ENCODE measurements around the gene CYCS. TPM values are rescaled to one million over a fixed set of nuclear protein-coding genes. Genes with fewer than 3 reads are reported as not detected.
"Not testable (repeated sequence)": the region's sequence is repeated elsewhere in the genome, so short reads cannot be mapped to it uniquely, and the experiment has no call there.

CYCS gene
- 142 TPM for polyA plus RNA-seq

DNA sequence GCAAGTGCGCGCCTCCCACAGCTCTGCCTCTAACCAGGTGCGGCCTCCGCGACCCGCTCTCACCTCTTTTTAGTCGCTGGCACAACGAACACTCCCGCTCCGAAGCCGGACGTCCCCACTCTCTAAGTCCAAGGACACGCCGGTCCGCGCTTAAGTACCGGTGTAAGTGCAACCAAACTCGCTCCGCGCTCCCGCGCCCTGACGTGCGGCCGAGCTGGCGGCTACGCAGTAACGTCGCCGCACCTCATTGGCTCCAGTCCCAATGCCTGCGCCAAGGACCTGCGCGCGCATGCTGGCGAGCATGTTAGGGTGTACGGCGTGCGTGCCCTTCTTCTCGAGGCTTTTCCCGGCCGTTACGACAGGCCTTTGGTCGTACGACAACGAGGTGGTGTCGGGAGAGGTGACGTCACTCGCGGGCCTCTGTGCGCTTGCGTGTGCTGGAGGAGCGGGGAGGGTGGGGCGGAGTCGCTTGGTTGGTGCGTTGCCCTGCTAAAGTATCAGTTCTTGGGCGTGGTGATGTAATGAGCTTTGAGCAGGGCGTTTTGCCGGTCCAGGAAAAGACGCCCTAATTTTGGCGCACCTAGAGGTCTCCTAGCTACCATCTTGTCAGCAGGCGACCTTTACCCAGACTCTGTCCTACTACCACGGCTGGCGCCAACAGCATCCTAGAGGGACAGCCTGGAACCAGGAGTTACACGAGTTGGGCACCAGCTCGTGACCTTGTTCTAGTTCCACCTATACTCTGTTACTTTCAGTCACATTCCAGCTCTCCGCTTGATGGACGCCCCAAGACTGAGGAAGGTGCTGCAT is at the start of gene CYCS:
Gene CYCS, minus strand, starts transcription at position 124 of the 810 bp plus-strand sequence. CDS start 1,141 bp downstream, outside the sequence.
- H3K9me3 Mint-ChIP-seq: peaks cover 0 to 1% (median 0%) of the 10 kb centered on the region in 3 donors
- no peaks in the 10 kb centered on the region for H3K27me3 Mint-ChIP-seq
- peaks cover 15 to 17% (median 17%) of the 10 kb centered on the region in 3 donors for H3K4me1 Mint-ChIP-seq
- H3K36me3 Mint-ChIP-seq: peaks cover 6% of the 10 kb centered on the region
- peak within 1 kb of the TSS; percentile 95 to 100 (median 100) for H3K27ac Mint-ChIP-seq
- H3K4me3 Mint-ChIP-seq: peak within 1 kb of the TSS; percentile 96 to 100 (median 100)

GRCh38 chr7:25173184-25173583 is 48.1 kb upstream of the CYCS start:
- Mint-ChIP-seq H3K9me3 (no peaks in the 10 kb centered on the region), H3K36me3 (peaks cover 18% of the 10 kb centered on the region), H3K27ac (no peak overlapping the region), H3K4me3 (no peak overlapping the region), H3K27me3 (no peaks in the 10 kb centered on the region), H3K4me1 (peaks cover 3 to 9% (median 7%) of the 10 kb centered on the region in 3 donors)

DNA sequence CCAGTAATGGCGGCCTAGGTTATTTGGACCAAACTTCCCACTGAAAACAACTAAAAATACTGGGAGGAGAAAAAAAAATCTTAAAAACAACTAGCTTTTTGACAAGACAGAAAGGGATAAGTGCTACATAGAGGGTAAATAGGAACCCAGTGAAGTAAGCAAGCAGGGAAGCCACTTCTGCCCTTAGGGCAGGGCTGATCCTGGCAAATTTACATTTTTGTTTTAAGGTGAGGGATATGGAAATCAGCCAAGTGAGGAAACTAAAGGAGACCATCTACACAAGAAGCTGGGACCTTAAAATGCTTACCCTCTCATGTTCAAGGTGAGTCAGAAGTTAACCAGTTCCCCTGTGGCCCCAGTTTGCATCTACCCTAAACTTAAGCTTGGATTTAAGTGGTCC is 46.5 kb upstream of the CYCS start:
- H3K36me3 Mint-ChIP-seq: peaks cover 16% of the 10 kb centered on the region
- no peaks in the 10 kb centered on the region for H3K27me3 Mint-ChIP-seq
- H3K9me3 Mint-ChIP-seq: no peaks in the 10 kb centered on the region
- H3K4me3 Mint-ChIP-seq: peak overlapping the region in 2 of 4 donors; percentile 55 to 88
- H3K27ac Mint-ChIP-seq: no peak overlapping the region
- H3K4me1 Mint-ChIP-seq: peaks cover 0 to 5% (median 3%) of the 10 kb centered on the region in 3 donors

- peaks cover 16% of the 10 kb centered on the region for H3K36me3 Mint-ChIP-seq
- peaks cover 0 to 5% (median 3%) of the 10 kb centered on the region in 3 donors for H3K4me1 Mint-ChIP-seq
- H3K27ac Mint-ChIP-seq: no peak overlapping the region
- H3K27me3 Mint-ChIP-seq: no peaks in the 10 kb centered on the region
- H3K9me3 Mint-ChIP-seq: no peaks in the 10 kb centered on the region
- H3K4me3 Mint-ChIP-seq: peak overlapping the region in 1 of 4 donors; percentile 55
These were observed 46.0 kb upstream of the CYCS start for GRCh38 chr7:25171071-25171470.

GRCh38 chr7:25169683-25170082 is 44.6 kb upstream of the CYCS start:
- no peaks in the 10 kb centered on the region for H3K9me3 Mint-ChIP-seq
- H3K4me1 Mint-ChIP-seq: peaks cover 0 to 5% (median 3%) of the 10 kb centered on the region in 3 donors
- H3K36me3 Mint-ChIP-seq: peaks cover 16% of the 10 kb centered on the region
- H3K27me3 Mint-ChIP-seq: no peaks in the 10 kb centered on the region
- H3K27ac Mint-ChIP-seq: no peak overlapping the region
- no peak overlapping the region for H3K4me3 Mint-ChIP-seq

DNA sequence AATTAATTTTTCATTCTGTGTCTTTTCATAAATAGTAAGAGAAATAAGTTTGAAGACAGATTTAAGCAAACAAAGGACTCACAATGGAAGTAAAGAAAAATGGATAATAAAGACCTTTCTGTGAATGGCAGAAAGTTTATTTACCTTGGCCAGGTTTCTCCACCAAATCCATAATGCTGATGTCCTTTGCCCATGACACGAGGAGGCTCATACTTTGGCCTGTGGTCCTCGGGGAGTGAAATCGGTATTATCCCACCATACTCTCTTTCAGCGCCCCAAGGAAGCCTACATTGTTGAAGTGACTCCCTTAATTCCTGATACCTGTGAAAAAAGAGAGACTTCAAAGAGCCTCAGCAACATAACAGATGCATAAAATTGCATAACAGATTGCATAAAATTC is 43.1 kb upstream of the CYCS start:
- peak overlapping the region in 1 of 3 donors; percentile 6 for H3K27ac Mint-ChIP-seq
- no peak overlapping the region for H3K4me3 Mint-ChIP-seq
- H3K27me3 Mint-ChIP-seq: no peaks in the 10 kb centered on the region
- H3K4me1 Mint-ChIP-seq: peaks cover 0 to 5% (median 3%) of the 10 kb centered on the region in 3 donors
- no peaks in the 10 kb centered on the region for H3K9me3 Mint-ChIP-seq
- H3K36me3 Mint-ChIP-seq: peaks cover 17% of the 10 kb centered on the region

DNA sequence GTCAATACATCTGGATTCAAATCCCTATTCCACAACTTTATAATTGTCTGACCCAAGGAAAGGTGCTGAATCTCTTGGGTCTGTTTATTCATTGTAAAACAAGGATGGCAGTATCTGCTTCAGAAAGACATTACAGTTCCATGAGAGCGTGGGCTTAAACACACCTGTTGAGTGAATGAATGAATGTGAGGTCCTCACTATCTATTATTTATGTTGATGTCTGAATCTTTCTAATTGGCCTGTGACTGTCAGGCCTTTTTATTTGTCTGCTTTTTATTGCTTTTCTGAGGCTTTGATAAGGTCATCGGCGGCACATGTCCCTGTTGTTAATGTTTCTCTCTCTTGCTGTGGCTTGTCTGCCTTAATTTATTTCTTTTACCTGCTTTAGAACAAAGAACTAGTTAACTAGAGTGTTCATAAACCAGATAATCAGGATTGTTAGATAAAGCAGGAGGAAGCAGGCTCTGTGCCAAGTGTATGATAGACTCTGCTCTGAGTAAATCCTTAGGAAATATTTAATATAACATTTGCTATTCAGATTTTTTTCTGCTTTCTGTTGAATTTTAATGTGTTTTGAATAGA is 42.3 kb upstream of the CYCS start:
- H3K27ac Mint-ChIP-seq: no peak overlapping the region
- no peaks in the 10 kb centered on the region for H3K27me3 Mint-ChIP-seq
- no peak overlapping the region for H3K4me3 Mint-ChIP-seq
- H3K9me3 Mint-ChIP-seq: no peaks in the 10 kb centered on the region
- peaks cover 13% of the 10 kb centered on the region for H3K36me3 Mint-ChIP-seq
- H3K4me1 Mint-ChIP-seq: peaks cover 0 to 5% (median 3%) of the 10 kb centered on the region in 3 donors

GRCh38 chr7:25159983-25160596 is 35.0 kb upstream of the CYCS start:
- H3K4me3 Mint-ChIP-seq, H3K27me3 Mint-ChIP-seq, H3K36me3 Mint-ChIP-seq, H3K27ac Mint-ChIP-seq, H3K4me1 Mint-ChIP-seq, H3K9me3 Mint-ChIP-seq: not testable (repeated sequence)

- H3K9me3 Mint-ChIP-seq: no peaks in the 10 kb centered on the region
- H3K36me3 Mint-ChIP-seq: peaks cover 9% of the 10 kb centered on the region
- H3K4me1 Mint-ChIP-seq: peaks cover 1 to 5% (median 2%) of the 10 kb centered on the region in 3 donors
These were observed 33.9 kb upstream of the CYCS start for GRCh38 chr7:25158966-25159365.

GRCh38 chr7:25151773-25152172 is 26.7 kb upstream of the CYCS start:
- no peaks in the 10 kb centered on the region for H3K4me1 Mint-ChIP-seq
- H3K27ac Mint-ChIP-seq: no peak overlapping the region
- H3K36me3 Mint-ChIP-seq: peaks cover 18% of the 10 kb centered on the region
- no peaks in the 10 kb centered on the region for H3K9me3 Mint-ChIP-seq
- H3K4me3 Mint-ChIP-seq: no peak overlapping the region
- H3K27me3 Mint-ChIP-seq: no peaks in the 10 kb centered on the region

More at GRCh38 chr7:25158966-25159365, 33.9 kb upstream of the CYCS start:
- H3K4me3 Mint-ChIP-seq: no peak overlapping the region
- no peaks in the 10 kb centered on the region for H3K27me3 Mint-ChIP-seq
- no peak overlapping the region for H3K27ac Mint-ChIP-seq

DNA sequence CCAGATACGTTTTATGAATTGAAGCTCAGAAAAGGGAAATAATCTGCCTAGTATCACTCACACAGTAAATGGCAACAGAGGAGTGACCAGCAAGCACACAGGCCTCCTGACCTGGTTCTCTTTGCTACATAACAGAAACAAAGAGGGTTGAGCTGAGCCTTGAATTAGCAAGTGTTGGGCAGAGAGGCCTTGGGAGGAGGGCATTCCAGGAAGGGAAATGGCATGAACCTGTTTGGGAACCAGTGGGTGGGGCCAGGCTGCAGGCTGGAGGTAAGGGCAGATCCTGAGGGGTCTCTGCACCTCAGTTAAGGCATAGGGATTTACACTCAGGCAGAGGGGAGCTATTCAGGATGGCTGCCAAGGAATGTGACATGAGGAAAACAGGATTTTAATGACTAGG is 24.8 kb upstream of the CYCS start:
- Mint-ChIP-seq H3K27me3 (no peaks in the 10 kb centered on the region), H3K36me3 (peaks cover 20% of the 10 kb centered on the region), H3K4me1 (peaks cover 0 to 2% (median 0%) of the 10 kb centered on the region in 3 donors), H3K27ac (no peak overlapping the region), H3K9me3 (no peaks in the 10 kb centered on the region), H3K4me3 (no peak overlapping the region)

DNA sequence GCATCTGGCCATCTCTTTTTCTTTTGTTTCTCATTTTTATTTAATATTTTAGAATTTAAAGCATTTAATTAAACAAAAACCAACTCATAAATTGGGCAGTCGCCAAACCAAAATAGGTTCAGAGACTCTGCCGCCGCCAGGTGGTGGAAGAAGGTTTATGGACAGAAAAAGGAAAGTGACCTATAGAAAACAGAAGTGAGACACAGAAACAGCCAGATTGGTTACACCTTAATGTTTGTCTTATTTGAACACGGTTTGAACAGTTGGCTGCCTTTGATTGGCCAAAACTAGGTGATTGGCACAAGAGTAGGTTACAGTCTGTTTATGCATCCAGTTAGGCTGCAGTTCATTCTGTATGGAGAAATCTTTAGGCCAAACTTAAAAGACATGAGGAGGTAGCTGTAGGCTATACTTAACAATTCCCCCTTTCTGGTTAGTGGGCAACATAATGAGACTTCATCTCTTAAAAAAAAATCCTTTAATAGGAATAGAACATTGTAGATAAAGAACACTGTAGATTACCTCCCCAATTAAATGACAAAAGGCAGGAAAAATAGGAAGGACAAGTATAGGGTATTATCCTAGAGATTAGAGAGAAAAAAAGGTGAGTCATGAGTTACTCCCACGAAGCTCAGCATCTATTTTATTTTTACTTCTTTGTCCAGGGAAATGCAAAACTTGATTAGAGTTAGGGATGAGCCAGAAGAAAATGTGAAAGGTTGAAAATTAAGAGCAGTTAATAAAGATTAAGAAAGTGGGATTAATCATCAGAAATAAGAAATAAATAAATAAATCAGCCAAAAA is 23.9 kb upstream of the CYCS start:
- H3K36me3 Mint-ChIP-seq: peaks cover 16% of the 10 kb centered on the region
- no peaks in the 10 kb centered on the region for H3K27me3 Mint-ChIP-seq
- no peak overlapping the region for H3K27ac Mint-ChIP-seq
- H3K9me3 Mint-ChIP-seq: no peaks in the 10 kb centered on the region
- peaks cover 0 to 2% (median 0%) of the 10 kb centered on the region in 3 donors for H3K4me1 Mint-ChIP-seq
- H3K4me3 Mint-ChIP-seq: no peak overlapping the region

DNA sequence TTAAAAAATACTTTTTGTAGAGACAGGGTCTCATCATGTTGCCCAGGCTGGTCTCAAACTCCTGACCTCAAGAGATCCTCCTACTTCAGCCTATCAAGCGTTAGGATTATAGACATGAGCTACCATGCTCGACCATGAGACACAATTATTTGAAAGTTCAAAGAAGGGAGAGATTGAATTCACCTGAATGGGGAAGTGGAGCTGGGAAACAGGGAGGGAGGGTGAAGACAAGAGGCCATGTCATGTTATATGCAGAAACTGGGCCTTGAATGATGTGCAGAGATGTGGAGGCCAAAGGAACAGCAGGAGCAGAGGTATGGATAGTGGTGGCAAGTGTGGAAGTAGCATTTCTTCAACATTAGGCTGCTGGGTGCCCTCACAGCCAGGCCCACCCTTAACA is 18.7 kb upstream of the CYCS start:
- no peak overlapping the region for H3K27ac Mint-ChIP-seq
- peaks cover 8% of the 10 kb centered on the region for H3K36me3 Mint-ChIP-seq
- no peaks in the 10 kb centered on the region for H3K27me3 Mint-ChIP-seq
- H3K4me3 Mint-ChIP-seq: no peak overlapping the region
- H3K4me1 Mint-ChIP-seq: peaks cover 0 to 2% (median 0%) of the 10 kb centered on the region in 3 donors
- H3K9me3 Mint-ChIP-seq: no peaks in the 10 kb centered on the region

DNA sequence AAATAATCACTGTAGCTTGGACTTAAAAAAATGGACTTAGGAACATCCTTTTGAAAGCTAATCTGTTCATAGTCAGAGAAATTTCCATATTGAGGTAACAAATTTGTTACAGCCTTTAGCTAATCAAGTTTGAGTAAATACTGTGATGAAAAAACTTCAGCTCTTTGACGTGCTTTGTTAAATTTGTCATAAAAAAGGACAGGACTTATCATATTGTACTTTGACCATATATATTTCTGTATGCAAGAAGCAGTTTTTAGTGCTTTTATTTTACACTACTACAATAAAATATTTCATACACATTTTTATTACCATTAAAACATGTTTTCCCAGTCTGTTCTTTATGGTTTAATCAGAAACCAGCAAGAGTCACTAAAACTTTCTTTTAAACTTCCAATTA is 14.5 kb upstream of the CYCS start:
- Mint-ChIP-seq H3K4me1 (peaks cover 0 to 2% (median 0%) of the 10 kb centered on the region in 3 donors), H3K36me3 (no peaks in the 10 kb centered on the region), H3K27ac (no peak overlapping the region), H3K9me3 (no peaks in the 10 kb centered on the region), H3K4me3 (no peak overlapping the region), H3K27me3 (no peaks in the 10 kb centered on the region)
